ENCODE results near the gene FAM53A.
"Not testable (repeated sequence)": the region's sequence is repeated elsewhere in the genome, so short reads cannot be mapped to it uniquely, and the experiment has no call there.

The FAM53A gene

GRCh38 chr4:1684506-1685234 lies 557 bp upstream of the FAM53A start:
- no peak for DNase-seq

GRCh38 chr4:1683261-1683735 lies 815 bp downstream of the FAM53A start:
- DNase-seq: no peak

- DNase-seq: no peak
These were observed 1.3 kb downstream of the FAM53A start for GRCh38 chr4:1682860-1683259.

- DNase-seq: no peak
These were observed 5.9 kb downstream of the FAM53A start for GRCh38 chr4:1678244-1678643.

GRCh38 chr4:1676605-1677525 lies 7.2 kb downstream of the FAM53A start:
- DNase-seq: no peak

- DNase-seq: no peak
These were observed 8.3 kb downstream of the FAM53A start for GRCh38 chr4:1675802-1676137.

GRCh38 chr4:1675136-1675801 lies 8.8 kb downstream of the FAM53A start:
- DNase-seq: no peak

GRCh38 chr4:1674682-1675081 lies 9.4 kb downstream of the FAM53A start:
- DNase-seq: no peak

GRCh38 chr4:1673671-1674070 lies 10.4 kb downstream of the FAM53A start:
- DNase-seq: no peak

- not testable (repeated sequence) for DNase-seq
These were observed 13.1 kb downstream of the FAM53A start for GRCh38 chr4:1671011-1671410.

- DNase-seq: no peak
These were observed 13.8 kb downstream of the FAM53A start for GRCh38 chr4:1670279-1670678.

- no peak for DNase-seq
These were observed 14.3 kb downstream of the FAM53A start for GRCh38 chr4:1669850-1670249.

- DNase-seq: no peak
These were observed 14.8 kb downstream of the FAM53A start for GRCh38 chr4:1669270-1669669.

- no peak for DNase-seq
These were observed 15.6 kb downstream of the FAM53A start for GRCh38 chr4:1668488-1668840.

GRCh38 chr4:1667273-1667672 lies 16.8 kb downstream of the FAM53A start:
- no peak for DNase-seq

GRCh38 chr4:1666391-1666790 lies 17.7 kb downstream of the FAM53A start:
- DNase-seq: no peak

GRCh38 chr4:1664141-1664540 lies 20.0 kb downstream of the FAM53A start:
- DNase-seq: no peak

GRCh38 chr4:1663549-1663948 lies 20.6 kb downstream of the FAM53A start:
- no peak for DNase-seq

- DNase-seq: no peak
These were observed 22.4 kb downstream of the FAM53A start for GRCh38 chr4:1661695-1662094.

- DNase-seq: no peak
These were observed 23.0 kb downstream of the FAM53A start for GRCh38 chr4:1660948-1661677.

- no peak for DNase-seq
These were observed 24.7 kb downstream of the FAM53A start for GRCh38 chr4:1659104-1660043.

- no peak for DNase-seq
These were observed 25.5 kb downstream of the FAM53A start for GRCh38 chr4:1658581-1658980.
